ENCODE measurements around the gene SMAD7.

The SMAD7 gene

DNA sequence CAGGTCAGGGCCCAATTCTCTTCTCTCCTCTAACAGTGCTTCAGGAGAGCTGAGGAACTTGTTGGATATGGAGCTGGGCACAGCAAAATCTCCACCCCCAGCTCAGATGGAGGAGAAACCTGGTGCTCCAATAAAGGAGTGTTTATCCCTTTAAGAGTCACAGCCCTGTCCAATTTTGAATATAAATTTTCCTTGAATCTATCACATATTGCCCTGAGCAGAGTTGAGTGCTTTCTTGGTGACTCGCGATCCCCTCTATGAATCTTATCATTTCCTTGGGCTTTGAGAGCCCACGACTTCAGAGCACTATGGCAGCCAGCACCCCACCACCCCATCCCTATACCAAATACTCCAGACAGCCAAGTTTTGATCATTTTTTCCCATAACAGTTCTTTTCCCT lies 34.4 kb upstream of the SMAD7 start:
- no peak overlapping the region for H3K27ac ChIP-seq
- TF ChIP-seq ZFX (IDR thresholded peaks at IDR 0.05; ENCODE audit: borderline replicate concordance) = no peak
- TF ChIP-seq, protein P1, sequence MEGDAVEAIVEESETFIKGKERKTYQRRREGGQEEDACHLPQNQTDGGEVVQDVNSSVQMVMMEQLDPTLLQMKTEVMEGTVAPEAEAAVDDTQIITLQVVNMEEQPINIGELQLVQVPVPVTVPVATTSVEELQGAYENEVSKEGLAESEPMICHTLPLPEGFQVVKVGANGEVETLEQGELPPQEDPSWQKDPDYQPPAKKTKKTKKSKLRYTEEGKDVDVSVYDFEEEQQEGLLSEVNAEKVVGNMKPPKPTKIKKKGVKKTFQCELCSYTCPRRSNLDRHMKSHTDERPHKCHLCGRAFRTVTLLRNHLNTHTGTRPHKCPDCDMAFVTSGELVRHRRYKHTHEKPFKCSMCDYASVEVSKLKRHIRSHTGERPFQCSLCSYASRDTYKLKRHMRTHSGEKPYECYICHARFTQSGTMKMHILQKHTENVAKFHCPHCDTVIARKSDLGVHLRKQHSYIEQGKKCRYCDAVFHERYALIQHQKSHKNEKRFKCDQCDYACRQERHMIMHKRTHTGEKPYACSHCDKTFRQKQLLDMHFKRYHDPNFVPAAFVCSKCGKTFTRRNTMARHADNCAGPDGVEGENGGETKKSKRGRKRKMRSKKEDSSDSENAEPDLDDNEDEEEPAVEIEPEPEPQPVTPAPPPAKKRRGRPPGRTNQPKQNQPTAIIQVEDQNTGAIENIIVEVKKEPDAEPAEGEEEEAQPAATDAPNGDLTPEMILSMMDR (IDR thresholded peaks at IDR 0.05) = no peak

DNA sequence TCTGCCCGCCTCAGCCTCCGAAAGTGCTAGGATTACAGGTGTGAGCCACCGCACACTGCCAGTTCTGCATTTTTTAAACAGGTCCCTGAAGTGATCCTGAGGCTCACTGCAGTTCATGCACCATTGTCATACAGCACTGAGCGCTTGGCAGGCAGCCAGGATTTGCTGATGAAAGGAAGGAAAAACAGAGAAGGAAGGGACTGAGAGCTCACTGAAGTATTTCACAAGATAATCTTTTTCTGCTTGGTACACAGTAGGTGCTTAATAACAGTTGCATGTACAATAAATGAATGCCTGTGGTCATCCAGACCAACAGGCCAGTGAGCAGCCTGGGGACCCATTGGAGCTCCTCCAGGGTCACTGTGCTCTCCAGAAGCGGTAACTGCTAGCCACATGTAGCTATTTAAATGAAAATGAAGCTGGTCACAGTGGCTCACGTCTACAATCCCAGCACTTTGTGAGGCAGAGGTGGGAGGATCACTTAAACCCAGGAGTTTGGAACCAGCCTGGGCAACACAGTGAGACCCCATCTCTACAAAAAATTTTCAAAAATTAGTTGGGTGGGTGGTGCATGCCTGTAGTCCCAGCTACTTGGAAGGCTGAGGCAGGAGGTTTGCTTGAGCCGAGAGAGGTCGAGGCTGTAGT lies 33.1 kb upstream of the SMAD7 start:
- TF ChIP-seq ZFX (IDR thresholded peaks at IDR 0.05; ENCODE audit: borderline replicate concordance) = no peak
- TF ChIP-seq, protein P1 (IDR thresholded peaks at IDR 0.05) = no peak
- no peak overlapping the region for H3K27ac ChIP-seq

DNA sequence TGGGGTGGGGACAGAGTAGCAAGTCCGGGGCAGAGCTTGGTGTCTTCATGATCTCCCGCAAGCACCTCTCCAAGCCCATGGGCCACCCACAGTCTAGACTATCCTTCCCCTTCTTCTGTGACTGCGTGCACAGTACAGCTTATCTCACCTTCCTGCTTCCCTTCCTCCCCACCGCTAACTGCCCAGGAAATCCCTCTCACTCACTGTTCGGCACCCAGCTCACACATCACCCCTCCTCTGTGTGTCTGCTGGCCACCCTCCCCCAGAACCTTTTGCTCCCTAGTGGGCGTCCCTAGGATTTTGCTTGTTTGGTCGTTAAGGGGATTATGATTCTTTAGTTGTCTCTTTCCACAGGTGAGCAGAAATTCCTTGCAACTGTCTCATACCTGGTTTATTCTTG lies 31.5 kb upstream of the SMAD7 start:
- H3K27ac ChIP-seq = no peak overlapping the region
- no peak for TF ChIP-seq ZFX (IDR thresholded peaks at IDR 0.05; ENCODE audit: borderline replicate concordance)
- TF ChIP-seq, protein P1 (IDR thresholded peaks at IDR 0.05) = no peak

DNA sequence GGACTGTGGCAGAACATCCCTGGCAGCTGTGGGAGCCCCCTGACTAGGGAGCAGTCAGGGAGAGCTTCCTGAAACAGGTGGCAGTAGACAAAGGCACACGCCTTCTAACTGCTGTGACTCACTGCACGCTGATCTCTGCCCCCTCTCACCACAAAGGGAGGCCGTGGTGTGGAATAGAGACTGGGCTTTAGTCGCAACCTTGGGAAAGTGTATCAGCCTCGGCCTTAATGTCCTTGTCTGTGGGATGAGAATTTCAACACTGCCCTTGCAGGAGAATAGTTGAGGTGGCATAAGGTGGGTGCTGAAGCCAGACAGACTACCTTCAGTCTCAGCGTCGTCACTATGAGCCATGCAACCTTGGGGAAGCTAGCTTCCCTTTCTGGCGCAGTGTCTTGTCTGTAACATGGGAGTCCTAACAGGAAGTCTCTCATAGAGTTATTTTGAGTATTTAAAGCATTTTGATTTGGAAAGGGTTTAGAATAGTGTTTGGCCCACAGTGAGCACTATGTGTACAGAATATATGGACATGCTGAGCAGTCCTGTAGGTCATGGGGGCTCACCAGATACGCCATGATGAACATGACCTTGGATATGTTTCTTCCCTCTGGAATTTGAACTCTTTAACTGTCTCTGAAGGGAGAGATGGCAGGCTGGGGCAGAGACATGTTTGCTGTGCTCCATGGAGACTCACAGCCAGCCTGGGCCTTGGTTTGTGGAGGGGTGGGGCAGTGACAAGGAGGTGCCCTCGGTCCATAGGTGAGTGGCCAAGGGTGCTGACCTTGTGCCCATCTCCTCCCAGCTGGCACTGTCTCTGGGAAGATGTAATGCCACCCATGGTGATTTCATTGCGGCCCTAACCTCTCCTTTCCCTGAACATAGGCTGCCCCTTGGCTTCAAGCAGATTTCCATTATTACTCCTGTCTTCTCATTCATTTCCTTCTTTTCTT lies 29.5 kb upstream of the SMAD7 start:
- H3K27ac ChIP-seq = no peak overlapping the region
- TF ChIP-seq ZFX (IDR thresholded peaks at IDR 0.05; ENCODE audit: borderline replicate concordance) = no peak
- TF ChIP-seq, protein P1 (IDR thresholded peaks at IDR 0.05) = no peak

DNA sequence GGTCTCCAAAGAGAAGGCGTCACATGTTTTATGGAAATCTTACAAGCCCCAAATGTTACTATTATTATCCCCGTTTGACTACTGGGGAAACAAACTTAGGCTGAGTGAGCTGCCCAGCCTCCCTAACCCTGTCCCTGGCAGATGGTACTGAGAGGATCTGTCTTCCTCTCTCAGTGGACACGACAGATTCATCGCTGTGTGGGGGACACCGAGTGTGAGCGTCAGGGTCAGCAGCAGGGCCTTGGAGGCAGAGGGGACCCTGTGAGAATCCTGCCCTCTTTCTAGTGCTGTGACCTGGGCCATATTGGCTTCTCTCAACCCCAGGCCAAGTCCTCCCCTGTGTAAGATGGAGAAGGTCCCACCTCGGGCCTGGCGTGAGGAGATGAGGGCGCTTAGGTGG lies 27.1 kb upstream of the SMAD7 start:
- no peak for TF ChIP-seq ZFX (IDR thresholded peaks at IDR 0.05; ENCODE audit: borderline replicate concordance)
- TF ChIP-seq, protein P1 (IDR thresholded peaks at IDR 0.05) = no peak
- H3K27ac ChIP-seq = no peak overlapping the region

DNA sequence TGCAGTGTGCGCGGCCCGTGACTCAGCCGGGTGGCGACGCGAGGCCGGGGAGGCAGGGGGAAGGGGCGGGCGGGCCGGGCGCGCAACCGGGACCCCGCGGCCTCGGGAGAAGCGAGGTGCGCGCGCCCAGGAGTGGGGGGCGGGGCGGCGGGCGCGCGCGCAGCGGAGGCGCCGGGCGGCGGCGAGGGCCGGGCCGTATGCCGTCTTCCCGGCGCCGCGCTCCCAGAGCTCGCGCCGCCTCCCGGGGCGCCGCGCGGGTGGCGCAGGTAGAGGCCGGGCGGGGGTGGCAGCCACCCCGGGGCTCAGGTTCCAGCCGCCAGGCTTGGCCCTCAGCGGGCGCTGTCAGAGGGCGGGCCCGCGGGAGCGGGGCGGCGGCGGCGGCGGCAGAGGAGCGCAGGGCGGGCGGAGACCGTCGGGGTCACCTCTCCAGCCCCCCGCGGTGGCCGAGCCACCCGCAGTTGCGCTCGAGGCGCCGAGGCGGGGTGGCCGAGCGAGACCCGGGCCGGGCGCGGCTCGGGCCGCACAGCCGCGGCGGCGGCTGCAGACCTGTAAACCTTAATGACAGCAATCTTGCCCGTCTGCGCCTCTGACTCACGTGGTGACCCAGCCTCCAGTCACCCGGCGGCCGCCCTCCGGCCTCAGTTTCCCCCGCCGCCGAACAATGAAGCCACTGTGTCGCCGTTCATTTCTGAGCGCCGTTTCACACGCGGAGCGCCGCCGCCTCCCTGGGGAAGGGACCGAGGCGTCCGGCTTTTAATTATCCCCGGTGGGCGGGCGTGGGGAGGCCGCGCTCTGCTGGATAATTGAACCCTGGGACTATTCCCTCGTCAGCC lies 25.3 kb upstream of the SMAD7 start:
- H3K27ac ChIP-seq = peak overlapping the region; percentile 57
- no peak for TF ChIP-seq ZFX (IDR thresholded peaks at IDR 0.05; ENCODE audit: borderline replicate concordance)
- TF ChIP-seq, protein P1 (IDR thresholded peaks at IDR 0.05) = no peak
